NCI-H1417 (cell line): Measurements from ENCODE around the gene PGBD2.
A peak's percentile ranks its signal among the peaks of the same experiment; 100 is the strongest.
"Not testable (repeated sequence)": the region's sequence is repeated elsewhere in the genome, so short reads cannot be mapped to it uniquely, and the experiment has no call there.

Experiments
- DNase-seq, 3 experiments: peaks; one replicate each; lab custom pipeline; 2025; lab: John Stamatoyannopoulos, UW

The PGBD2 gene

GRCh38 chr1:248889914-248890243 lies 16.2 kb upstream of the PGBD2 start:
- DNase-seq = not testable (repeated sequence)

GRCh38 chr1:248890549-248891498 lies 15.2 kb upstream of the PGBD2 start:
- DNase-seq = no peak

- no peak for DNase-seq
Observed at GRCh38 chr1:248891758-248892157, 14.3 kb upstream of the PGBD2 start.

GRCh38 chr1:248892590-248892989 lies 13.4 kb upstream of the PGBD2 start:
- DNase-seq = no peak

- no peak for DNase-seq
Observed at GRCh38 chr1:248894837-248895236, 11.2 kb upstream of the PGBD2 start.

- DNase-seq = no peak
Observed at GRCh38 chr1:248897412-248898337, 8.4 kb upstream of the PGBD2 start.

- DNase-seq = no peak
Observed at GRCh38 chr1:248900637-248901036, 5.4 kb upstream of the PGBD2 start.

GRCh38 chr1:248901578-248901977 lies 4.5 kb upstream of the PGBD2 start:
- no peak for DNase-seq

GRCh38 chr1:248904437-248905216 lies 1.4 kb upstream of the PGBD2 start:
- no peak for DNase-seq

GRCh38 chr1:248905662-248906008 lies 400 bp upstream of the PGBD2 start:
- DNase-seq = no peak

- DNase-seq = peak in 1 of 3 experiments; percentile 24
Observed at GRCh38 chr1:248906753-248907661, 972 bp downstream of the PGBD2 start.

GRCh38 chr1:248910761-248911160 lies 4.7 kb downstream of the PGBD2 start:
- DNase-seq = no peak

GRCh38 chr1:248913933-248914332 lies 7.9 kb downstream of the PGBD2 start:
- DNase-seq = no peak

- DNase-seq = peak in 2 of 3 experiments; percentile 8 to 20
Observed at GRCh38 chr1:248914796-248915381, 8.9 kb downstream of the PGBD2 start.

GRCh38 chr1:248918131-248918530 lies 12.1 kb downstream of the PGBD2 start:
- no peak for DNase-seq

GRCh38 chr1:248923352-248924338 lies 17.6 kb downstream of the PGBD2 start:
- DNase-seq = no peak

GRCh38 chr1:248924696-248925532 lies 18.9 kb downstream of the PGBD2 start:
- DNase-seq = peak; percentile 14 to 69 (median 16)

- not testable (repeated sequence) for DNase-seq
Observed at GRCh38 chr1:248925859-248926258, 19.8 kb downstream of the PGBD2 start.
